Transverse colon (tissue), 4 donors: ENCODE data around the gene ANKFN1. TPM values are rescaled to one million over a fixed set of nuclear protein-coding genes. Genes with fewer than 3 reads are reported as not detected.
"Not testable (repeated sequence)": the region's sequence is repeated elsewhere in the genome, so short reads cannot be mapped to it uniquely, and the experiment has no call there.

Source experiments
- DNase-seq: peaks from one replicate; pipeline ENCODE4 v3.0.0-alpha.2; 2019
- H3K27ac ChIP-seq, 4 donors: fragments of 200-600 bp; sonication (generic); 2 replicates each; pipeline ENCODE4 v1.5.1; 2016 to 2018; ENCODE audit warnings: inconsistent platforms in 4 of 4
- H3K27me3 ChIP-seq: fragments of 200-600 bp; sonication (generic); 2 replicates; pipeline ENCODE4 v1.5.1; 2017; ENCODE audit warnings: inconsistent platforms
- H3K36me3 ChIP-seq, 4 donors: fragments of 200-600 bp; sonication (generic); 2 replicates each; pipeline ENCODE4 v1.5.1; 2017 to 2019; ENCODE audit warnings: inconsistent platforms in 4 of 4
- H3K4me1 ChIP-seq, 4 donors: fragments of 200-600 bp; sonication (generic); 2 replicates each; pipeline ENCODE4 v1.5.1; 2017 to 2020; ENCODE audit warnings: inconsistent platforms in 4 of 4
- H3K4me3 ChIP-seq, 4 donors: fragments of 200-600 bp; sonication (generic); 1 replicate in 1 of 4; 2 replicates in 3 of 4; pipeline versions ENCODE4 v1.5.1 to v1.6.1; 2017 to 2019; ENCODE audit warnings: inconsistent platforms in 4 of 4
- H3K9me3 ChIP-seq, 2 donors: fragments of 200-600 bp; sonication (generic); 2 replicates each; pipeline ENCODE4 v1.5.1; 2017 to 2019; ENCODE audit warnings: inconsistent platforms in 2 of 2
- EP300 ChIP-seq: sonication (generic); formaldehyde crosslinking; IDR thresholded peaks from one replicate; pipeline ENCODE4 v1.6.1; 2017; ENCODE audit warnings: antibody characterized with exemption, low read depth
- POLR2A ChIP-seq: fragments of 450-650 bp; IDR thresholded peaks from one replicate; pipeline ENCODE4 v1.6.1; 2016; ENCODE audit warnings: antibody characterized with exemption, mild to moderate bottlenecking, moderate library complexity
- POLR2AphosphoS5 ChIP-seq, 3 donors: sonication (generic); formaldehyde crosslinking; IDR thresholded peaks; one replicate each; pipeline ENCODE4 v1.6.1; 2016; ENCODE audit warnings: antibody characterized with exemption in 3 of 3
- WGBS, 2 donors: methylation state at CpG; one replicate each; pipeline ENCODE4 v1.1.5; 2018; ENCODE audit warnings: low coverage in 1 of 2; 5-methylcytosine and 5-hydroxymethylcytosine counted together
- in situ Hi-C, 4 donors: fragments of 200-750 bp; cut with MboI; loops; one replicate each; pipeline versions ENCODE4 v1.15.0 to v1.15.1; 2017; ENCODE audit warnings: low sequenced_read_pairs in 3 of 4, low pct_ligation_motif_present in 1 of 4, low pct_unique_long_range_greater_than_20kb in 1 of 4
- intact Hi-C: fragments of 100-400 bp; cut with DNase I; formaldehyde crosslinking; loops from one replicate; pipeline ENCODE4 v1.15.1; 2023; ENCODE audit warnings: low total_unique reads
- total RNA-seq, 4 donors: library from RNA; depleted of rRNA; stranded (reverse); fragments of >200 nt; gene quantifications; one replicate each; pipeline ENCODE4 v1.1.0, GENCODE V29; 2016
- TF ChIP-seq, protein P1 (sequence below), 5 experiments: fragments of 200-600 bp in 3 of 5; fragments of 450-650 bp in 2 of 5; sonication (generic) in 3 of 5; IDR thresholded peaks; 1 replicate in 2 of 5; 2 replicates in 3 of 5; pipeline ENCODE4 v1.5.1; 2016 to 2017; ENCODE audit warnings: antibody characterized with exemption in 5 of 5, inconsistent platforms in 3 of 5, mild to moderate bottlenecking in 2 of 5, moderate library complexity in 1 of 5

The ANKFN1 gene
- total RNA-seq, 4 donors from 2014 or later, result 1.2 TPM; not detected in 3

GRCh38 chr17:56269556-56270389 lies 116.5 kb downstream of the ANKFN1 start:
- Histone ChIP-seq H3K36me3 (no peaks in the 10 kb centered on the region), H3K9me3 (no peaks in the 10 kb centered on the region), H3K4me3 (no peak overlapping the region), H3K27me3 (no peaks in the 10 kb centered on the region), H3K27ac (no peak overlapping the region), H3K4me1 (no peaks in the 10 kb centered on the region)
- TF ChIP-seq POLR2A (no peak), EP300 (no peak), POLR2AphosphoS5 (IDR thresholded peaks at IDR 0.05) (no peak)
- TF ChIP-seq, protein P1, sequence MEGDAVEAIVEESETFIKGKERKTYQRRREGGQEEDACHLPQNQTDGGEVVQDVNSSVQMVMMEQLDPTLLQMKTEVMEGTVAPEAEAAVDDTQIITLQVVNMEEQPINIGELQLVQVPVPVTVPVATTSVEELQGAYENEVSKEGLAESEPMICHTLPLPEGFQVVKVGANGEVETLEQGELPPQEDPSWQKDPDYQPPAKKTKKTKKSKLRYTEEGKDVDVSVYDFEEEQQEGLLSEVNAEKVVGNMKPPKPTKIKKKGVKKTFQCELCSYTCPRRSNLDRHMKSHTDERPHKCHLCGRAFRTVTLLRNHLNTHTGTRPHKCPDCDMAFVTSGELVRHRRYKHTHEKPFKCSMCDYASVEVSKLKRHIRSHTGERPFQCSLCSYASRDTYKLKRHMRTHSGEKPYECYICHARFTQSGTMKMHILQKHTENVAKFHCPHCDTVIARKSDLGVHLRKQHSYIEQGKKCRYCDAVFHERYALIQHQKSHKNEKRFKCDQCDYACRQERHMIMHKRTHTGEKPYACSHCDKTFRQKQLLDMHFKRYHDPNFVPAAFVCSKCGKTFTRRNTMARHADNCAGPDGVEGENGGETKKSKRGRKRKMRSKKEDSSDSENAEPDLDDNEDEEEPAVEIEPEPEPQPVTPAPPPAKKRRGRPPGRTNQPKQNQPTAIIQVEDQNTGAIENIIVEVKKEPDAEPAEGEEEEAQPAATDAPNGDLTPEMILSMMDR (IDR thresholded peaks at IDR 0.05), result no peak
- WGBS, 2 donors, result 50 to 63% methylated on average over 5 to 6 of the region's 6 CpGs
- in situ Hi-C loops, result loop anchor here in 1 of 4 donors (25.0 kb wide), 1 partner anchor 93 kb away; no protein-coding TSS in a partner anchor
- no peak for DNase-seq
- intact Hi-C loops, result no loop called here

DNA sequence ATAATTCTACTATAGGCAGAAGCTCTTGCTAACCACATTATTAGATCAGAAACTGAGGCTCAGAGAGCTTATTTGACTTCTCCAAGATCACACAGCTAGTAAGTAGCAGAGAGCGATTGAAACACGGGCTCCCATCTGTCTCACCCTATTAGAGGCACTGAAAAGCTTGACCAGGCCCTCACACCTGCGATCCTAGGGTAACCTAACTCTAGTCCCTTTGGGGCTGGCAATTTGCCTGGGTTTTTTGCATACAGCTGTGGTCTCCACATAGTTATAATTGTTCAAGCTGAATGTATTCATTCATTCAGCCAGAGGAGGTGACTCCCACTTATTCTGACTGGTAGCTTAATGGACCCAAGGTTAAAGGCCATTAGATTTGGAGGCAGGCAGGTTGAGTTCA lies 121.2 kb downstream of the ANKFN1 start:
- H3K36me3 ChIP-seq, result no peaks in the 10 kb centered on the region
- WGBS, 2 donors, result 90% methylated on average over 3 of the region's 3 CpGs; no CpG with 5 or more reads in 1 of the 2 donors
- no peak for DNase-seq

GRCh38 chr17:56284482-56284881 lies 131.2 kb downstream of the ANKFN1 start:
- Histone ChIP-seq H3K36me3 (no peaks in the 10 kb centered on the region), H3K4me3 (no peak overlapping the region), H3K4me1 (no peaks in the 10 kb centered on the region), H3K27me3 (no peaks in the 10 kb centered on the region), H3K9me3 (no peaks in the 10 kb centered on the region), H3K27ac (no peak overlapping the region)
- no peak for DNase-seq
- WGBS, 2 donors, result 68 to 81% methylated on average over 4 of the region's 4 CpGs
- in situ Hi-C loops, result no loop called here
- intact Hi-C loops, result no loop called here
- no peak for TF ChIP-seq EP300
- no peak for TF ChIP-seq POLR2A
- no peak for TF ChIP-seq POLR2AphosphoS5 (IDR thresholded peaks at IDR 0.05)
- TF ChIP-seq, protein P1 (IDR thresholded peaks at IDR 0.05), result no peak

More for the DNA sequence above, 121.2 kb downstream of the ANKFN1 start:
- in situ Hi-C loops (loop anchor here in 1 of 4 donors (25.0 kb wide), 1 partner anchor 88 kb away; no protein-coding TSS in a partner anchor), intact Hi-C loops (no loop called here)
- no peaks in the 10 kb centered on the region for H3K27me3 ChIP-seq
- no peak overlapping the region for H3K4me3 ChIP-seq
- TF ChIP-seq EP300 (no peak), POLR2AphosphoS5 (IDR thresholded peaks at IDR 0.05) (no peak), POLR2A (no peak)
- TF ChIP-seq, protein P1 (IDR thresholded peaks at IDR 0.05), result no peak
- H3K4me1 ChIP-seq, result no peaks in the 10 kb centered on the region
- H3K27ac ChIP-seq, result no peak overlapping the region
- no peaks in the 10 kb centered on the region for H3K9me3 ChIP-seq

DNA sequence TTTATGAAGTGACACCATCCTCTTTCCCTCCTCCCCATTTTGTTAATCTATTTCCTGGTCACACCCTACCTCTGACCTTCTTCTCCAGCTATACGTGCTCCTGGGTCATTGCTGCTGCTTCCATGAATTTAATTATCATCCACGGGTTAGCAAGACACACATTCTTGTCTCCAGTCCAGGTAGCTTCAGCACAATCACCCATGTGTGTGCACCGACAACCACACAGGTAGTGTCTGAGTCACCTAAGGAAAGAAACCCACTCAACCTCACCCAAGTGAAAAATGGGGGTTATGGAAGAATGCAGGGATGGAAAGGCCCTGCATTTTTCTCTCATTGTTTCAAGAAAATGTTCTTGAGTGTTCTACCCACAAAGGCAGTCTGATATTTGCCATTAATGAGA lies 135.5 kb downstream of the ANKFN1 start:
- in situ Hi-C loops, result not testable (repeated sequence)

More for the DNA sequence above, 135.5 kb downstream of the ANKFN1 start:
- H3K9me3 ChIP-seq, DNase-seq, H3K27ac ChIP-seq, intact Hi-C loops, H3K27me3 ChIP-seq, H3K4me3 ChIP-seq, H3K36me3 ChIP-seq: not testable (repeated sequence)
- peaks cover 0 to 10% (median 0%) of the 10 kb centered on the region in 4 donors for H3K4me1 ChIP-seq
- WGBS, 2 donors, result 72 to 90% methylated on average over 2 to 3 of the region's 3 CpGs
